Measurements from ENCODE around the gene BLTP3A.

The BLTP3A gene

DNA sequence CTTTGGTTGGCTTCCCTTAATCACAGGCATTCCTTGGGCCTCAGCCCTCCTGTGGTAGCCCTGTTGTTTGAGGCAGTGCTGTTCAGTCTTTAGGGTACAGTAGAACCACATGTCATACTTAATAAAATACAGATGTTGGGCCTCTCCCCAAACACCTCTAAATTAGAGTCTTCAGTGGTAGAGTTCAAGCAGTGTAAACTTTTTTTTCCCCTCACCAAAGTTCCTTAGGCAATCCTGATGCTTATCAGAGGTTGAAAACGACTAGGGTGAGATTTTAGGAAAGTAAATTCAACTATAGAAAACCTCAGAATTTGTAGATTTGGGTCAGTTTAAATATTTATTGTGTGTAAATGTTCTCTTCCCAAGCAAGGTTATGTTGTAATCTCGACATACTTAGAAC, 44.6 kb downstream of the BLTP3A start:
- no peak for DNase-seq

DNA sequence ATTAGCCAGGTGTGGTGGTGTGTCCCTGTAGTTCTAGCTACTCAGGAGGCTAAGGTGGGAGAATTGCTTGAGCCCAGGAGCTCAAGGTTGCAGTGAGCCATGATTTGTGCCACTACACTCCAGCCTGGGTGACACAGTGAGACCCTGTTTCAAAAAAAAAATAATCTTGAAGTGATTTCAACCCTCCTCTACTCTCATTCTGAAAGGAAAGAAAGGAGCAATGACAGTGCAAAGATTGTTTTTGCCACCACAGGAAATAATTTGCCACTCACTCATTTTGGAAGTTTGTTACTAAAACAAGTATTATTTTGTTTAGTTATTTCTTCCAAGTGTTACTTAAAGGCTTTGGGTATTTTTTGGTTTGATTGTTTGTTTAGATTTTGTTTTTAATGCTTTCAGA, 45.6 kb downstream of the BLTP3A start:
- DNase-seq, result no peak

DNA sequence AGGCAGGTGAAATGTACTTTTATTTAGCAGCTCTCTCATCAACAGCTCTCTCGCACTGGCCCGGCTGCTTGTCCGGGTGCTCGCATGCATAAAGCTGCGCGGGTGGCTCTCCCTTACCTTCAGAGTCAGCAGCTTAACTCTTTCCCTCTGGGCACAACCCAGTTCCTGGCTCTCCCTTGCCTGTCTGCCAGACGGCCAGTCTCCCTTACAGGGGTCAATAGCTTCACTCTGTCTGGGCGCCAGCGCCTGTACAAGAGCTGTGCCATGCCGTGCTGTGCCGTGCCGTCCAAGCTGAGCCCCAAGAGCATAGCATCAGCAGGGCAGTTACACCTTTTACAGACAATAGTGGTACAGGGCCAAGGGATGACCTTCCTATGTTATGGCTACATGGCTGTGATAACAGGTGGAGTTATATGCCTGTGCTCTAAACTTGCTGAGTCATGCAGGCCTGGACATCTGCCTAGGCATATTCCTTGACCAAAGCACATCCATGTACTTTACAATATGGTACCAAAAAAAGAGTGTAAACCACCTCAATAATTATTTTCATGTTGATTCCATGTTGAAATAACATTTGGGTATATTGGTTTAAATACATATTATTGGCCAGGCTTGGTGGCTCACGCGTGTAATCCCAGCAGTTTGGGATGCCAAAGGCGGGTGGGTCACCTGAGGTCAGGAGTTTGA, 47.9 kb downstream of the BLTP3A start:
- DNase-seq, result no peak

Measured in NCI-H446 treated with DMSO at 0.1 percent for 48 hours (cell line).